Adrenal gland (tissue), 12 donors: Measurements from ENCODE around the gene ARPC5. TPM values are rescaled to one million over a fixed set of nuclear protein-coding genes. Genes with fewer than 3 reads are reported as not detected.

Experiments used
- DNase-seq, 7 donors: peaks; one replicate each; pipeline ENCODE4 v3.0.0-alpha.2; 2019 to 2020
- H3K27ac ChIP-seq, 5 donors: fragments of 200-600 bp; sonication (generic) in 4 of 5; 1 replicate in 3 of 5; 2 replicates in 2 of 5; pipeline versions ENCODE4 v1.5.1 to v1.8.0; 2016 to 2020; ENCODE audit warnings: mild to moderate bottlenecking in 1 of 5
- H3K27me3 ChIP-seq: fragments of 200-600 bp; 2 replicates; pipeline ENCODE4 v1.8.0; 2021
- H3K36me3 ChIP-seq, 2 donors: fragments of 200-600 bp; replicated peaks in 1 of 2; 1 replicate in 1 of 2; 2 replicates in 1 of 2; pipeline versions ENCODE4 v1.5.1 to v1.8.0; 2018 to 2022
- H3K4me1 ChIP-seq, 2 donors: fragments of 200-600 bp; replicated peaks in 1 of 2; 1 replicate in 1 of 2; 2 replicates in 1 of 2; pipeline versions ENCODE4 v1.5.1 to v1.8.0; 2018 to 2021
- H3K4me3 ChIP-seq, 4 donors: fragments of 200-600 bp; sonication (generic) in 3 of 4; one replicate each; pipeline ENCODE4 v1.5.1; 2016 to 2018
- H3K9me3 ChIP-seq, 3 donors: fragments of 200-600 bp; sonication (generic) in 1 of 3; replicated peaks in 1 of 3; 1 replicate in 2 of 3; 2 replicates in 1 of 3; pipeline versions ENCODE4 v1.5.1 to v1.8.0; 2016 to 2021
- CTCF ChIP-seq, 6 experiments: fragments of 450-650 bp in 4 of 6; fragments of 200-600 bp in 2 of 6; sonication (generic) in 1 of 6; IDR thresholded peaks; 1 replicate in 5 of 6; 2 replicates in 1 of 6; pipeline versions ENCODE4 v1.5.1 to v1.8.0; 2016 to 2021; ENCODE audit warnings: antibody characterized with exemption in 6 of 6, mild to moderate bottlenecking in 2 of 6, moderate library complexity in 1 of 6
- POLR2A ChIP-seq, 2 donors: fragments of 450-650 bp; IDR thresholded peaks; one replicate each; pipeline ENCODE4 v1.6.1; 2017; ENCODE audit warnings: antibody characterized with exemption in 2 of 2, mild to moderate bottlenecking in 2 of 2, moderate library complexity in 1 of 2
- WGBS, 4 donors: extraction: QIAGEN DNeasy Blood & Tissue Kit in 2 of 4; methylation state at CpG; one replicate each; pipeline versions ENCODE4 v1.1.5 to v1.1.7; 2013 to 2017; 5-methylcytosine and 5-hydroxymethylcytosine counted together
- intact Hi-C, 2 donors: fragments of 100-400 bp; cut with DNase I; formaldehyde crosslinking; loops; one replicate each; pipeline versions ENCODE4 v1.14.1 to v1.15.0; 2022 to 2023
- polyA plus RNA-seq, 3 donors: library from polyadenylated mRNA; stranded (reverse); fragments of 200-250 nt in 2 of 3; fragments of 350-450 nt in 1 of 3; fragmentation: Illumina TruSeq in 1 of 3; extraction: RNeasy Lipid Tissue Mini Kit (QIAGEN cat#74804) in 1 of 3; gene quantifications; one replicate each; pipeline ENCODE4 v1.2.3, GENCODE V29; 2013 to 2014
- total RNA-seq, 9 donors: library from RNA; depleted of rRNA in 4 of 9; stranded (reverse); fragments of >200 nt in 4 of 9; fragments of 120-200 nt in 1 of 9; fragmentation: NEBNext Ultra II Directional in 1 of 9; extraction: Animal tissue kit (Norgen Biotek cat#: 25700) in 1 of 9; gene quantifications; one replicate each; pipeline versions ENCODE4 v1.1.0 to v1.2.4, GENCODE V29; 2013 to 2023
- donor health status: healthy with polysubstance abuse.
- donor health status: Bipolar disorder and iron deficiency.
- donor health status: DM: yes; HTN: yes; CAD: no.
- donor health status: DM: no; HTN: no; CAD: no.
- donor health status: DM: no; HTN: no; CAD: no.
- donor health status: DM: yes; HTN: yes; CAD: no.

Gene ARPC5
- total and polyA plus RNA-seq, 12 donors = 48.1 to 133 (median 85.0) TPM

GRCh38 chr1:183653462-183653794 lies 17.8 kb upstream of the ARPC5 start:
- Histone ChIP-seq H3K4me1 (peaks cover 0 to 16% of the 10 kb centered on the region in 2 donors), H3K36me3 (no peaks in the 10 kb centered on the region), H3K4me3 (no peak overlapping the region), H3K9me3 (no peaks in the 10 kb centered on the region), H3K27ac (no peak overlapping the region), H3K27me3 (no peaks in the 10 kb centered on the region)
- no peak for DNase-seq
- intact Hi-C loops = no loop called here
- no peak for TF ChIP-seq CTCF (IDR thresholded peaks at IDR 0.05)
- no peak for TF ChIP-seq POLR2A (IDR thresholded peaks at IDR 0.05)
- WGBS, 4 donors = 87 to 97% (median 94%) methylated on average over 3 of the region's 3 CpGs

GRCh38 chr1:183652547-183653461 lies 17.2 kb upstream of the ARPC5 start, which contains the start of gene APOBEC4:
Gene APOBEC4 (minus strand): TSS chr1:183653316. CDS start chr1:183648781, 4,535 bp downstream.
- 72 to 77% (median 75%) methylated on average over 5 of the region's 5 CpGs for WGBS, 4 donors
- TF ChIP-seq CTCF (IDR thresholded peaks at IDR 0.05) (no peak), POLR2A (IDR thresholded peaks at IDR 0.05) (no peak)
- intact Hi-C loops = no loop called here
- no peaks in the 10 kb centered on the region for H3K36me3 ChIP-seq
- DNase-seq = no peak
- H3K4me1 ChIP-seq = peaks cover 0 to 16% of the 10 kb centered on the region in 2 donors
- no peaks in the 10 kb centered on the region for H3K9me3 ChIP-seq
- H3K4me3 ChIP-seq = no peak within 1 kb of the TSS
- no peak within 1 kb of the TSS for H3K27ac ChIP-seq
- no peaks in the 10 kb centered on the region for H3K27me3 ChIP-seq

GRCh38 chr1:183652107-183652506 lies 16.5 kb upstream of the ARPC5 start:
- Histone ChIP-seq H3K4me1 (peaks cover 0 to 16% of the 10 kb centered on the region in 2 donors), H3K4me3 (no peak overlapping the region), H3K9me3 (no peaks in the 10 kb centered on the region), H3K27me3 (no peaks in the 10 kb centered on the region), H3K27ac (no peak overlapping the region), H3K36me3 (no peaks in the 10 kb centered on the region)
- TF ChIP-seq CTCF (IDR thresholded peaks at IDR 0.05) = no peak
- TF ChIP-seq POLR2A (IDR thresholded peaks at IDR 0.05) = no peak
- WGBS, 4 donors = 85 to 98% (median 88%) methylated on average over 1 of the region's 1 CpG
- intact Hi-C loops = no loop called here
- DNase-seq = no peak

DNA sequence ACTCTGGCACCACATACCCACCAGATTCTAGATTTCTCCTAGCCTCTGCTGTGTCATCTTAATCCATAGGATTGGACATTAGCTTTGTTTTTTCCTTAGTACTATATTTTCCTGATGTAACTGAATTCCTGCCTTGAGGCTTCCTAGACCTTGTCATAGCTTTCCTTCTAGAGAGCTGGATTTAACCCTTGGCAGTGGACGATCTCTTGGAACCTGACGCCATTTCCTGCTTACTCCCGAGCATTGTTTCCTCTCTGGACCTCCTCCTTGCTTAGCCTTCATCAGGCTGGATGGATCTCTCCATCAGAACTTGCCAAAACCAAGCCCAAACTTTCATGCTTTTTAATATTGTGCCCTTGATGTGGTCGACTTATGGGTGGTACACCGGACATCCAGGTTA lies 16.0 kb upstream of the ARPC5 start:
- H3K36me3 ChIP-seq = no peaks in the 10 kb centered on the region
- peaks cover 0 to 16% of the 10 kb centered on the region in 2 donors for H3K4me1 ChIP-seq
- no peak overlapping the region for H3K27ac ChIP-seq
- 74 to 89% (median 88%) methylated on average over 5 of the region's 5 CpGs for WGBS, 4 donors
- no peak for DNase-seq
- H3K4me3 ChIP-seq = no peak overlapping the region
- TF ChIP-seq CTCF (IDR thresholded peaks at IDR 0.05) (no peak), POLR2A (IDR thresholded peaks at IDR 0.05) (no peak)
- intact Hi-C loops = no loop called here
- H3K27me3 ChIP-seq = no peaks in the 10 kb centered on the region
- no peaks in the 10 kb centered on the region for H3K9me3 ChIP-seq
